GM19455 (cell line): Measurements from ENCODE around the gene RPL38.

Experiments used
- ATAC-seq: cut with Tn5 transposase; IDR thresholded peaks from one replicate; pipeline ENCODE4 v1.9.1; 2021; ENCODE audit not compliant: unreplicated experiment

RPL38 gene

GRCh38 chr17:74245145-74245831 lies 41.8 kb downstream of the RPL38 start:
- ATAC-seq = no peak

- ATAC-seq = no peak
Observed at GRCh38 chr17:74245871-74246270, 42.4 kb downstream of the RPL38 start.

- ATAC-seq = no peak
Observed at GRCh38 chr17:74249590-74250270, 46.3 kb downstream of the RPL38 start.

GRCh38 chr17:74250324-74250995 lies 47.0 kb downstream of the RPL38 start:
- ATAC-seq = no peak

GRCh38 chr17:74251051-74251450 lies 47.6 kb downstream of the RPL38 start:
- no peak for ATAC-seq

GRCh38 chr17:74251569-74251968 lies 48.1 kb downstream of the RPL38 start:
- ATAC-seq = no peak

GRCh38 chr17:74252211-74252610 lies 48.7 kb downstream of the RPL38 start:
- no peak for ATAC-seq

- no peak for ATAC-seq
Observed at GRCh38 chr17:74253036-74253435, 49.6 kb downstream of the RPL38 start.

GRCh38 chr17:74257311-74257710 lies 53.8 kb downstream of the RPL38 start:
- no peak for ATAC-seq

GRCh38 chr17:74259667-74260524 lies 56.4 kb downstream of the RPL38 start:
- no peak for ATAC-seq
